Mesothelial cell of epicardium (in vitro differentiated cells): ENCODE measurements around the gene HDAC4. TPM values are rescaled to one million over a fixed set of nuclear protein-coding genes. Genes with fewer than 3 reads are reported as not detected.

ENCODE experiments used
- DNase-seq, 2 experiments: peaks; one replicate each; pipeline ENCODE4 v3.0.0; 2021; ENCODE audit warnings: low spot score in 2 of 2; ENCODE audit not compliant: unreplicated experiment in 2 of 2
- H3K27ac Mint-ChIP-seq: 2 replicates; pipeline ENCODE4 v1.8.0; 2021; ENCODE audit warnings: mixed read lengths
- H3K27me3 Mint-ChIP-seq: 2 replicates; pipeline ENCODE4 v1.8.0; 2021; ENCODE audit warnings: low read depth, mixed read lengths
- H3K36me3 Mint-ChIP-seq: 2 replicates; pipeline ENCODE4 v1.8.0; 2021; ENCODE audit warnings: mixed read lengths
- H3K4me1 Mint-ChIP-seq: 2 replicates; pipeline ENCODE4 v1.8.0; 2021; ENCODE audit warnings: mixed read lengths
- H3K4me3 Mint-ChIP-seq: 2 replicates; pipeline ENCODE4 v1.8.0; 2021; ENCODE audit warnings: mild to moderate bottlenecking, moderate library complexity, mixed read lengths
- H3K9me3 Mint-ChIP-seq: 2 replicates; pipeline ENCODE4 v1.8.0; 2021; ENCODE audit warnings: mixed read lengths
- CTCF ChIP-seq: fragments of 200-600 bp; sonication (generic); IDR thresholded peaks from one replicate; pipeline ENCODE4 v1.5.0; 2021; ENCODE audit warnings: antibody characterized with exemption; ENCODE audit not compliant: unreplicated experiment
- total RNA-seq: library from RNA; stranded (reverse); gene quantifications from 3 replicates; pipeline ENCODE4 v1.2.1, GENCODE V29; 2021

HDAC4 gene
- total RNA-seq, 1 donor from 2014 or later = 59.2 TPM

- no peak for TF ChIP-seq CTCF
- Mint-ChIP-seq H3K4me3 (no peak overlapping the region), H3K9me3 (no peaks in the 10 kb centered on the region), H3K27me3 (no peaks in the 10 kb centered on the region), H3K27ac (no peak overlapping the region), H3K36me3 (peaks cover 14% of the 10 kb centered on the region), H3K4me1 (peaks cover 4% of the 10 kb centered on the region)
- no peak for DNase-seq
Observed at GRCh38 chr2:239059854-239060253, 341.0 kb downstream of the HDAC4 start.

GRCh38 chr2:239058766-239059165 is 342.1 kb downstream of the HDAC4 start:
- H3K4me1 Mint-ChIP-seq = peaks cover 4% of the 10 kb centered on the region
- no peak for TF ChIP-seq CTCF
- no peak overlapping the region for H3K27ac Mint-ChIP-seq
- DNase-seq = no peak
- H3K9me3 Mint-ChIP-seq = no peaks in the 10 kb centered on the region
- H3K27me3 Mint-ChIP-seq = no peaks in the 10 kb centered on the region
- H3K4me3 Mint-ChIP-seq = no peak overlapping the region
- H3K36me3 Mint-ChIP-seq = peaks cover 16% of the 10 kb centered on the region

GRCh38 chr2:239057533-239057932 is 343.3 kb downstream of the HDAC4 start:
- DNase-seq = no peak
- H3K36me3 Mint-ChIP-seq = peaks cover 28% of the 10 kb centered on the region
- no peaks in the 10 kb centered on the region for H3K27me3 Mint-ChIP-seq
- H3K4me1 Mint-ChIP-seq = peaks cover 4% of the 10 kb centered on the region
- TF ChIP-seq CTCF = no peak
- no peaks in the 10 kb centered on the region for H3K9me3 Mint-ChIP-seq
- no peak overlapping the region for H3K27ac Mint-ChIP-seq
- no peak overlapping the region for H3K4me3 Mint-ChIP-seq

GRCh38 chr2:239056611-239057010 is 344.2 kb downstream of the HDAC4 start:
- TF ChIP-seq CTCF = no peak
- Mint-ChIP-seq H3K9me3 (no peaks in the 10 kb centered on the region), H3K4me3 (no peak overlapping the region), H3K27ac (no peak overlapping the region), H3K27me3 (no peaks in the 10 kb centered on the region), H3K36me3 (peaks cover 33% of the 10 kb centered on the region), H3K4me1 (peaks cover under 1% of the 10 kb centered on the region)
- no peak for DNase-seq

GRCh38 chr2:239055756-239056493 is 344.9 kb downstream of the HDAC4 start:
- H3K4me1 Mint-ChIP-seq = no peaks in the 10 kb centered on the region
- no peaks in the 10 kb centered on the region for H3K9me3 Mint-ChIP-seq
- H3K27ac Mint-ChIP-seq = no peak overlapping the region
- H3K36me3 Mint-ChIP-seq = peaks cover 30% of the 10 kb centered on the region
- TF ChIP-seq CTCF = no peak
- no peak for DNase-seq
- no peaks in the 10 kb centered on the region for H3K27me3 Mint-ChIP-seq
- H3K4me3 Mint-ChIP-seq = no peak overlapping the region
